Fibroblast of lung (primary cell): Measurements from ENCODE around the gene CORIN.
"Not testable (repeated sequence)": the region's sequence is repeated elsewhere in the genome, so short reads cannot be mapped to it uniquely, and the experiment has no call there.

Source experiments
- CTCF ChIP-seq, 2 donors: IDR thresholded peaks in 1 of 2; conservative IDR thresholded peaks in 1 of 2; 1 replicate in 1 of 2; 2 replicates in 1 of 2; pipeline ENCODE4 v1.5.1; 2011 to 2012; ENCODE audit warnings: low read length in 2 of 2, control low read depth in 1 of 2, inconsistent platforms in 1 of 2, low read depth in 1 of 2, mild to moderate bottlenecking in 1 of 2
- EZH2 ChIP-seq: IDR thresholded peaks from 2 replicates; pipeline ENCODE4 v1.5.1; 2012; ENCODE audit warnings: low read length, control low read depth, mild to moderate bottlenecking; ENCODE audit errors: missing control alignments

GRCh38 chr4:47555920-47556319 lies 281.9 kb downstream of the CORIN start:
- TF ChIP-seq EZH2; CTCF (conservative IDR thresholded peaks at IDR 0.05 in 1 of 2, IDR thresholded peaks at IDR 0.05 in 1 of 2; ENCODE audit: low read depth in 1 of 2, low read length in 2 of 2): not testable (repeated sequence)
